Progenitor cell of endocrine pancreas (in vitro differentiated cells): ENCODE measurements around the gene GEMIN8. TPM values are rescaled to one million over a fixed set of nuclear protein-coding genes. Genes with fewer than 3 reads are reported as not detected.

Source experiments
- DNase-seq: peaks from one replicate; pipeline ENCODE4 v3.0.0; 2021; ENCODE audit warnings: low spot score; ENCODE audit not compliant: unreplicated experiment
- H3K27ac Mint-ChIP-seq: 2 replicates; pipeline ENCODE4 v1.8.0; 2021; ENCODE audit warnings: mild to moderate bottlenecking, moderate library complexity, mixed read lengths
- H3K27me3 Mint-ChIP-seq: 2 replicates; pipeline ENCODE4 v1.8.0; 2021; ENCODE audit warnings: mixed read lengths
- H3K36me3 Mint-ChIP-seq: 2 replicates; pipeline ENCODE4 v1.8.0; 2022; ENCODE audit warnings: mixed read lengths; ENCODE audit not compliant: insufficient read depth
- H3K4me1 Mint-ChIP-seq: 2 replicates; pipeline ENCODE4 v1.8.0; 2021; ENCODE audit warnings: low read depth, mixed read lengths
- H3K4me3 Mint-ChIP-seq: 2 replicates; pipeline ENCODE4 v1.8.0; 2021; ENCODE audit warnings: low read depth, mild to moderate bottlenecking, moderate library complexity, mixed read lengths
- H3K9me3 Mint-ChIP-seq: 2 replicates; pipeline ENCODE4 v1.8.0; 2021; ENCODE audit warnings: low read depth, mixed read lengths
- total RNA-seq: library from RNA; stranded (reverse); gene quantifications from 2 replicates; pipeline ENCODE4 v1.2.1, GENCODE V29; 2021
- TF ChIP-seq, protein P1 (sequence below): fragments of 200-600 bp; sonication (generic); IDR thresholded peaks from one replicate; pipeline ENCODE4 v1.5.0; 2021; ENCODE audit warnings: antibody characterized with exemption, mild to moderate bottlenecking; ENCODE audit not compliant: unreplicated experiment

The GEMIN8 gene
- total RNA-seq, 1 donor from 2014 or later: 25.4 TPM

DNA sequence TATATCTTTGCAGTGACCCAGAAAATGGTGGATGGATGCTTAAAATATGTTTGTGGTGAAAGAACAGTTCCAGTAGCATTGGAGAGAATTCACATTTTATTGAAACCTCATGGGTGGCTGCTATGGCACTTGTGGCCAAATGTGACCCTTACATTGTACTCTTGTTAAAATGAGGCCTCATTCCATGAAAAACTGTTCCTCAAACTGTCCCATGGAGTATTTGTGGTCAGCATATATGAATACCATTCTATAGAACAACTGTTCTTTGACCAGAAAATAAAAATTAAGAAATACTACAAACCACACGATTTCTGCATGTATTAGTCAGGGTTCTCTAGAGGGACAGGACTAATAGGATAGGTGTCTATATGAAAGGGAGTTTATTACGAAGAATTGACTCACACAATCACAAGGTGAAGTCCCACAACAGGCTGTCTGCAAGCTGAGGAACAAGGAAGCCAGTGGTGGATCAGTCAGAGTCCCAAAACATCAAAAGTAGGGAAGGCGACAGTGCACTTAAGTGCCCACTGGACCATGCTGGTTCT lies 35.1 kb downstream of the GEMIN8 start:
- Mint-ChIP-seq H3K4me1 (no peaks in the 10 kb centered on the region), H3K4me3 (no peak overlapping the region), H3K27me3 (no peaks in the 10 kb centered on the region), H3K36me3 (no peaks in the 10 kb centered on the region), H3K9me3 (peaks cover 13% of the 10 kb centered on the region), H3K27ac (no peak overlapping the region)
- TF ChIP-seq, protein P1, sequence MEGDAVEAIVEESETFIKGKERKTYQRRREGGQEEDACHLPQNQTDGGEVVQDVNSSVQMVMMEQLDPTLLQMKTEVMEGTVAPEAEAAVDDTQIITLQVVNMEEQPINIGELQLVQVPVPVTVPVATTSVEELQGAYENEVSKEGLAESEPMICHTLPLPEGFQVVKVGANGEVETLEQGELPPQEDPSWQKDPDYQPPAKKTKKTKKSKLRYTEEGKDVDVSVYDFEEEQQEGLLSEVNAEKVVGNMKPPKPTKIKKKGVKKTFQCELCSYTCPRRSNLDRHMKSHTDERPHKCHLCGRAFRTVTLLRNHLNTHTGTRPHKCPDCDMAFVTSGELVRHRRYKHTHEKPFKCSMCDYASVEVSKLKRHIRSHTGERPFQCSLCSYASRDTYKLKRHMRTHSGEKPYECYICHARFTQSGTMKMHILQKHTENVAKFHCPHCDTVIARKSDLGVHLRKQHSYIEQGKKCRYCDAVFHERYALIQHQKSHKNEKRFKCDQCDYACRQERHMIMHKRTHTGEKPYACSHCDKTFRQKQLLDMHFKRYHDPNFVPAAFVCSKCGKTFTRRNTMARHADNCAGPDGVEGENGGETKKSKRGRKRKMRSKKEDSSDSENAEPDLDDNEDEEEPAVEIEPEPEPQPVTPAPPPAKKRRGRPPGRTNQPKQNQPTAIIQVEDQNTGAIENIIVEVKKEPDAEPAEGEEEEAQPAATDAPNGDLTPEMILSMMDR: no peak
- no peak for DNase-seq

- no peak for DNase-seq
- Mint-ChIP-seq H3K27me3 (no peaks in the 10 kb centered on the region), H3K36me3 (no peaks in the 10 kb centered on the region), H3K27ac (no peak overlapping the region), H3K9me3 (peaks cover 10% of the 10 kb centered on the region), H3K4me3 (no peak overlapping the region), H3K4me1 (no peaks in the 10 kb centered on the region)
- TF ChIP-seq, protein P1: no peak
These were observed 35.6 kb downstream of the GEMIN8 start for GRCh38 chrX:13994104-13994503.

GRCh38 chrX:13990126-13990800 lies 39.4 kb downstream of the GEMIN8 start:
- H3K27ac Mint-ChIP-seq: no peak overlapping the region
- H3K36me3 Mint-ChIP-seq: no peaks in the 10 kb centered on the region
- no peak for DNase-seq
- no peaks in the 10 kb centered on the region for H3K27me3 Mint-ChIP-seq
- H3K4me3 Mint-ChIP-seq: no peak overlapping the region
- TF ChIP-seq, protein P1: no peak
- no peaks in the 10 kb centered on the region for H3K4me1 Mint-ChIP-seq
- peaks cover 18% of the 10 kb centered on the region for H3K9me3 Mint-ChIP-seq

DNA sequence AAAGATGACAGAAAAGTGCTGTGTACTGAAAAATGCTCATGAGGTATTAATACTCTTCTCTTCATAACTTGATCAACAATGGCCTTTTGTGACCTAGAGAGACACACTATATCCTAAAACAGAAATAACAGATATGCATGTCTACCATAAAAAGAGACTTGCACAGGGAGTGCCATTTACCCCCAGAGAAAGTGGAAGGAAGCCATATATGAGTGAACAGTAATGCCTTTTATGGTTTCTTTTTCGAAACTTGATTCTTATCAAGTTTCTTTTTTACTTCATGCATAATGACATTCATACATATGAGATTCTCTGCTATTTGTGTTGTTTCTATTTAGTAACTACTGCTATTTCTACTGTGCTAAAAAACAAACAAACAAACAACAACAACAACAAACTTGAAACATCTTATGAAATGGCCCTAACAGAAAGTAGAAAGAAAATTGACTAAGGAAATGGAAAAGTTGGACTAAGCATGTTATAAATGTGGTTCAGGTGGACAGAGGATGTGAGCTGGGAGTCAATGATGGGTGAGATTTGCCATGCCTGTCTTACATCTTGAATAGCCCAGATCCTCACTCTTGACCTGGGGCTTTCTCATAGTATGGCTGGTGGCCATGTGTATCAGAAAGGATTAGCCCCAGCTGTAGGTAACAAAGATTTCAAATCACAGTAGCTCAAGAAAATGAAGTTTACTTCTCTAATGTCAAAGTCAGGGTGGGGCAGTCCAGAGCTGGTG lies 43.8 kb downstream of the GEMIN8 start:
- Mint-ChIP-seq H3K4me3 (no peak overlapping the region), H3K4me1 (no peaks in the 10 kb centered on the region), H3K27me3 (no peaks in the 10 kb centered on the region), H3K27ac (no peak overlapping the region), H3K9me3 (peaks cover 20% of the 10 kb centered on the region), H3K36me3 (no peaks in the 10 kb centered on the region)
- no peak for DNase-seq
- TF ChIP-seq, protein P1: no peak

DNA sequence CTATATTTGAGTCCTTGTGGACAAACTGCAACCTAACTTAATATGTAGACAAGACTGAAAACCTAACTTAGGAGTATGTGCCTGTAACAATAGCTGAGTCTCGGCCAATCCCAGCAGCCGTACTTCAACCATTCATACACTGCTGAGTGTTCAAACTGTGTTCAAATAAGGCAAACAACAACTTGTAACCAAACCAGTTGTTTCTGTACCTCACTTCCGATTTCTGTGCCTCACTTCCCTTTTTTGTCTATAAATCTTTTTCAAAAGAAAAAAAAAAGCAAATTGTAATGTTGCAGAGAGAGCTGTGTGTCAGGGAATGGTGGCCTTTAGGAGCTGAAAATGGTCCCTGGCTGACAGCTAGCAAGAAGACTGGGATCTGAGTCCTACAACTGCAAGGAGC lies 46.0 kb downstream of the GEMIN8 start:
- no peak overlapping the region for H3K4me3 Mint-ChIP-seq
- DNase-seq: no peak
- no peak overlapping the region for H3K27ac Mint-ChIP-seq
- no peaks in the 10 kb centered on the region for H3K4me1 Mint-ChIP-seq
- no peaks in the 10 kb centered on the region for H3K36me3 Mint-ChIP-seq
- TF ChIP-seq, protein P1: no peak
- H3K9me3 Mint-ChIP-seq: peaks cover 19% of the 10 kb centered on the region
- H3K27me3 Mint-ChIP-seq: no peaks in the 10 kb centered on the region
